ENCODE data around the gene TK1. TPM values are rescaled to one million over a fixed set of nuclear protein-coding genes. Genes with fewer than 3 reads are reported as not detected.
A peak's percentile ranks its signal among the peaks of the same experiment; 100 is the strongest.

The TK1 gene
- polyA plus RNA-seq, 3 donors = 0.67 to 2.0 (median 1.4) TPM

DNA sequence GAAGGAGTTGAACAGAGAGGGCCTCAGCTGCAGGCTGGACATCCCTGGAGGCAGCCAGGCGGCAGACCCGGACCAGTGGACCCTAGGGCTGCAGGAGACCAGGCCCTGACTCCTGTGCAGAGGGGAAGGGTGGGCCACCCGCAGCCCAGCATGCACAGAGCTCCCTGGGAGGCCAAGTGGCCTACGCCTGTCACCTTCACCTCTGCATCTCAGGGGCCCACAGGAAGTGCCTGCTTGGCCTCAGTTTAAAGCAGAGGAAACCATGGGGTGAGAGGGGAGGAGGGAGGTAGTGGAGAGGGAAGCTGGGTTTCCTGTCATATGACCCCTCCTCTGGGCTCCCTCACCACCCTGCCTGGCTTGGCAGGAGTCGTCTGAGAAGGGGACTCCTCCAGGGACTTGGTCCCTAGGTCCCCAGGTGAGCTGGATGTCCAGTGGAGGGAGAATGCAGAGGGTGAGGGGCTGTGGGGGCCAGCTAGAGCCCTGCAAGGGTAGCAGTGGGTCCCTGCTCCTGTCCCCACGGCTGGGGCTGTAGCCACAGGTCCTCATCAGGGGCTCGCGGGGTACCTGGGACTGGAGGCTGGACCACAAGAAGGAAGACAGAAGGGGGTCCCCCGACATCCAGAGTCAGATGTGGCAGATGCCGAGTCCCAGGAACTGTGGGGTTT is 56.3 kb downstream of the TK1 start, which contains the start of gene TMC8:
TSS of gene TMC8 (plus strand) at position 335 of the 665 bp plus-strand sequence. CDS start 818 bp downstream, outside the sequence.
- Mint-ChIP-seq H3K27ac (peak within 1 kb of the TSS; percentile 89 to 95 (median 93)), H3K36me3 (peaks cover 28 to 32% of the 10 kb centered on the region in 2 donors), H3K27me3 (ENCODE audit: low read depth in 3 of 3) (no peaks in the 10 kb centered on the region), H3K9me3 (no peaks in the 10 kb centered on the region), H3K4me3 (peak within 1 kb of the TSS; percentile 89 to 94), H3K4me1 (peaks cover 66% of the 10 kb centered on the region)
- TF ChIP-seq, protein P1, sequence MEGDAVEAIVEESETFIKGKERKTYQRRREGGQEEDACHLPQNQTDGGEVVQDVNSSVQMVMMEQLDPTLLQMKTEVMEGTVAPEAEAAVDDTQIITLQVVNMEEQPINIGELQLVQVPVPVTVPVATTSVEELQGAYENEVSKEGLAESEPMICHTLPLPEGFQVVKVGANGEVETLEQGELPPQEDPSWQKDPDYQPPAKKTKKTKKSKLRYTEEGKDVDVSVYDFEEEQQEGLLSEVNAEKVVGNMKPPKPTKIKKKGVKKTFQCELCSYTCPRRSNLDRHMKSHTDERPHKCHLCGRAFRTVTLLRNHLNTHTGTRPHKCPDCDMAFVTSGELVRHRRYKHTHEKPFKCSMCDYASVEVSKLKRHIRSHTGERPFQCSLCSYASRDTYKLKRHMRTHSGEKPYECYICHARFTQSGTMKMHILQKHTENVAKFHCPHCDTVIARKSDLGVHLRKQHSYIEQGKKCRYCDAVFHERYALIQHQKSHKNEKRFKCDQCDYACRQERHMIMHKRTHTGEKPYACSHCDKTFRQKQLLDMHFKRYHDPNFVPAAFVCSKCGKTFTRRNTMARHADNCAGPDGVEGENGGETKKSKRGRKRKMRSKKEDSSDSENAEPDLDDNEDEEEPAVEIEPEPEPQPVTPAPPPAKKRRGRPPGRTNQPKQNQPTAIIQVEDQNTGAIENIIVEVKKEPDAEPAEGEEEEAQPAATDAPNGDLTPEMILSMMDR (IDR thresholded peaks at IDR 0.05) = no peak
- Histone ChIP-seq H3K9ac (ENCODE audit: insufficient read depth, low read length, poor library complexity, severe bottlenecking) (peak within 1 kb of the TSS; percentile 60), H3K79me2 (ENCODE audit: insufficient read depth, low read length) (peaks cover 90% of the 10 kb centered on the region), H3K4me3 (replicated peaks in 1 of 3; ENCODE audit: low read depth in 2 of 3, low read length in 3 of 3) (peak within 1 kb of the TSS; percentile 63 to 96 (median 73)), H3K4me2 (replicated peaks; ENCODE audit: extremely low read depth, low read length, poor library complexity, severe bottlenecking) (peak within 1 kb of the TSS; percentile 100), H2AFZ (ENCODE audit: insufficient read depth, low read depth, low read length, poor library complexity, severe bottlenecking) (peak within 1 kb of the TSS; percentile 69), H3K27ac (ENCODE audit: low read depth in 1 of 2, low read length in 2 of 2) (peak within 1 kb of the TSS; percentile 66 to 85), H4K20me1 (ENCODE audit: insufficient read depth, low read length) (peaks cover 57% of the 10 kb centered on the region), H3K9me3 (replicated peaks in 1 of 2; ENCODE audit: control insufficient read depth in 1 of 2, insufficient read depth in 1 of 2, low read length in 2 of 2) (no peaks in the 10 kb centered on the region), H3K4me1 (ENCODE audit: control insufficient read depth in 1 of 2, insufficient read depth in 2 of 2, low read length in 2 of 2) (peaks cover 69 to 91% of the 10 kb centered on the region in 2 donors), H3K27me3 (ENCODE audit: control insufficient read depth in 2 of 2, insufficient read depth in 2 of 2, low read length in 2 of 2) (no peaks in the 10 kb centered on the region), H3K36me3 (replicated peaks in 1 of 2; ENCODE audit: control insufficient read depth in 1 of 2, insufficient read depth in 2 of 2, low read length in 2 of 2) (peaks cover 31 to 33% of the 10 kb centered on the region in 2 donors)
- 0% methylated on average over 6 of the region's 10 CpGs for WGBS (ENCODE audit: insufficient coverage)
- DNase-seq = peak; percentile 57 to 78 (median 73)
- intact Hi-C loops (cut with micrococcal nuclease) = no loop called here

DNA sequence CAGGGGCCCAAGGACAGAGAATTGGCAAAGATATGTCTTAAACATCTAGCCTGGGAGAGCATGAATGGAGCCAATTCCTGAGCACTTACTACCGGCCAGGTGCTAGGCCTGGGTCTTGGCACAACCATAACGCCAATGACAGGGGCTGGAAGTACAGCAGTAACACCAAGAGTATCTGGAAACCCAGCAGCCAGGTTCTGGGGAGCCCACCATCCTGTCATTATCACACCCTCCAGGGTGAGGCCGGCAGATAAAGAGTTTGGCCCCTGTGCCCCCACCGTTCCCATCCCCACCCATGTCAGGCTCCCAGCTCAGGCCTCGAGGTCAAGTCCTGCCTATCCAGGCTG is 56.8 kb downstream of the TK1 start:
- Mint-ChIP-seq H3K27ac (peak overlapping the region; percentile 85 to 95 (median 93)), H3K4me3 (peak overlapping the region; percentile 49 to 94), H3K36me3 (peaks cover 23 to 27% of the 10 kb centered on the region in 2 donors), H3K4me1 (peaks cover 68% of the 10 kb centered on the region), H3K27me3 (ENCODE audit: low read depth in 3 of 3) (no peaks in the 10 kb centered on the region), H3K9me3 (no peaks in the 10 kb centered on the region)
- Histone ChIP-seq H3K9me3 (replicated peaks in 1 of 2; ENCODE audit: control insufficient read depth in 1 of 2, insufficient read depth in 1 of 2, low read length in 2 of 2) (no peaks in the 10 kb centered on the region), H3K4me1 (ENCODE audit: control insufficient read depth in 1 of 2, insufficient read depth in 2 of 2, low read length in 2 of 2) (peaks cover 74 to 91% of the 10 kb centered on the region in 2 donors), H3K27ac (ENCODE audit: low read depth in 1 of 2, low read length in 2 of 2) (peak overlapping the region; percentile 66 to 85), H3K9ac (ENCODE audit: insufficient read depth, low read length, poor library complexity, severe bottlenecking) (peak overlapping the region; percentile 60), H3K27me3 (ENCODE audit: control insufficient read depth in 2 of 2, insufficient read depth in 2 of 2, low read length in 2 of 2) (no peaks in the 10 kb centered on the region), H3K79me2 (ENCODE audit: insufficient read depth, low read length) (peaks cover 95% of the 10 kb centered on the region), H3K4me3 (replicated peaks in 1 of 3; ENCODE audit: low read depth in 2 of 3, low read length in 3 of 3) (peak overlapping the region in 2 of 3 experiments; percentile 73 to 96), H3K36me3 (replicated peaks in 1 of 2; ENCODE audit: control insufficient read depth in 1 of 2, insufficient read depth in 2 of 2, low read length in 2 of 2) (peaks cover 29 to 31% of the 10 kb centered on the region in 2 donors), H2AFZ (ENCODE audit: insufficient read depth, low read depth, low read length, poor library complexity, severe bottlenecking) (peak overlapping the region; percentile 69), H4K20me1 (ENCODE audit: insufficient read depth, low read length) (peaks cover 57% of the 10 kb centered on the region), H3K4me2 (replicated peaks; ENCODE audit: extremely low read depth, low read length, poor library complexity, severe bottlenecking) (peak overlapping the region; percentile 100)
- no peak for DNase-seq
- WGBS (ENCODE audit: insufficient coverage) = 2% methylated on average over 5 of the region's 5 CpGs
- TF ChIP-seq, protein P1 (IDR thresholded peaks at IDR 0.05) = no peak
- intact Hi-C loops (cut with micrococcal nuclease) = no loop called here
